Activated CD8-positive, alpha-beta memory T cell treated with anti-CD3 and anti-CD28 coated beads, Interleukin-2, amount 50 U/mL, for 4 hours (primary cell): ENCODE measurements around the gene CDC42SE2.

Experiments used
- DNase-seq: peaks from one replicate; pipeline ENCODE4 v3.0.0-alpha.2; 2020

Gene CDC42SE2

DNA sequence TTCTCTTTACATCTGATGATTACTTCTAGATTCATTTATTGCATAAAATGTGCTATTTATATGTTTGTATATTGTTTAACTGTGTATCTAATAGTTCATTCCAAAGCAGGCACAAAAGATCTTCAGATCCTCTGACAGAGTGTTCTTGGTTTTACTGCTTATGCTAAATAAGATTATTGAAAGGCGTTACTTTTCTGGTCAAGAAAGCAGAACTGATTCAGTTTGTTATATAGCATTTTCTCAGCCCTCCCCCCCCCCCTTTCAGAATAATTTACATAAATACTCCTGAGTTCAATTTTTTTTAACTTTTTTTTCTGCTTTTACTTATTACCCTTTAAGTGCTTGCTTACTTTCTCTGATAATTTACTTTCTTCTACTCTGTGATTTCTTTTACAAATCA is 15.4 kb downstream of the CDC42SE2 start:
- no peak for DNase-seq

DNA sequence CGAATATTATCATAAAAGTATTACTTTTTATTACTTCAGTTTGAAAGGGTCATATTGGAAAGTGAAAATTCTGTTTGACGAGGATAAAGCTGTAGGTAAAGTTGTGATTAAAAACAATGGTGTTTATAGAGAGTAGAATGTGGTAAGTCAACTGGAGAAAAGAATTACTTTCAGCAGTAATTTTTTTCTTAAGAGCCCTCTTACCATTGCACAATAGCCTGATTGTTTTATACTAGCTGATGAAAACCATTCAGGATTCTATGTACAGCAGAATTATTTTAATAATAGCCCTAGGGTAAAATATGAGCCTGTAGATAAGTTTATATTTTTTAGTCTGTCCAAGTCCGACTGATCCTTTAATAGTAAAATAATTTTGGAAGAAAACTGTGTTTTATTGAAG is 16.6 kb downstream of the CDC42SE2 start:
- no peak for DNase-seq

DNA sequence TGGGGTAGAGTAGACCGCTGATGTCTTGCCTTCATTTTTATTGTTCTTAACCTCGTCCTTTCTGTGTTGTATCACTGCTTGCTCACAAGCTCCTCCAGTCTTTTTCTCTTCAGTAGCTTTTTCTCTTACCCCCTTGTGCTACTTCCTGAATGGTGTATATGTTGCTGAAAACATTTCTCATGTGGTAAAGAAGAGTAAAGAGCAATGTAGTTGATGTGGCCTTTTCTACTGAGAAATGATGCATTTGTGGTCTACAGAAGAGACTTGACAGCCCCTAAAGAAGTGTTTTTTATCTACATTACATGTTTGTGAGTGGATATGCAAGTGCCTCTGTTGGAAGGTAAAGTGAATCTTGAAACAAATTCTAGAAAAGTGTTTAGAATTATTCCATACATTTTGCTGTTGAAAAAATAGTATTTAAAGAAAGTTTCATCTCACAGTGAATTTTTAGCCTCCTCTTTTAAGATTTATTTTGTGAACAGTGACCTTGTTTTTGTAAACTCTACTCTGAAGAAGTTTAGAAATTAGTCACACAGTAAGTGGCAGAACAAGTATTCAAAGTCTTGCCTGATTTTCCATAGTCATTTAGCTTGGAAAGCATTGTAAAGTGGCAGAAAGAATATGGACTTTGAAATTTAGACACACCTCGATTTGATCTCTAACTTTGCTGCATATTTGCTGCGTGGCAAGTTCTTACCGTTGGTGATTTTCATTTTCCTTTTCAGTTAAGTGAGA is 17.4 kb downstream of the CDC42SE2 start:
- DNase-seq, result no peak

DNA sequence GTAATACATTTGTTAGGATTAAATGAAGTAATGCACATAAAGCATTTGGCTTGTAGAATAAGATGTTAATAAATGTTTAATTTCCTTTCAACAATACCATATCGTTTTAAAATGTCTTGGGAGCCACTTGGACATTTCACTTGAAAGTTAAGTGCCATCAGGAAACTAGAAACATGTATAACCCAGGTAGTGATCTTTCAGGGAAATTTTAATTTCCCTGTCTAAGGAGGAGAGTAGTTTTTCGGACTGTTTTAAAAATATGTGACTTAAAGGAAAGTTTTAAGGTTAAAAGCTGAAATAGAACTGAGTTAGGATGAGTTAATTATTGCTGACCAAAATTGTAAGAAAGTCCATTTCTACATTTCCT is 18.0 kb downstream of the CDC42SE2 start:
- DNase-seq, result no peak

DNA sequence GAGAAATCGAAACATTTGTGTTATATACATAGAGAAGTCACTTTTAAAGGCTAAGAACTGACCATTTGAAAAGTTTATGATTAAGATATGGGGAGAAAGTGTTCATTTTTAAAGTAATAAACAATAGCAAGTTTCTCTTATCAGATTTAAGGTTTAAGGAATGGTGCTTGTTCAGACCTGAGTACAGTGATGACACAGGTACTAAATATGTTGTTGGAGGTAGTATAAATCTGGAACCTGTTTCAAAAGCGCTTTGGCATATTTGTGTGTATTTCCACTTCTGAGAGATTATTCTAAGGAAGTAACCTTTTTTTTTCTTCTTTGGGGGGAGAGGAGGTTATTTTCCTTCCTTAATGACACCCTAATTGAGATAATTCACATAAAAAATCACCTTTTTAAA is 18.4 kb downstream of the CDC42SE2 start:
- no peak for DNase-seq

DNA sequence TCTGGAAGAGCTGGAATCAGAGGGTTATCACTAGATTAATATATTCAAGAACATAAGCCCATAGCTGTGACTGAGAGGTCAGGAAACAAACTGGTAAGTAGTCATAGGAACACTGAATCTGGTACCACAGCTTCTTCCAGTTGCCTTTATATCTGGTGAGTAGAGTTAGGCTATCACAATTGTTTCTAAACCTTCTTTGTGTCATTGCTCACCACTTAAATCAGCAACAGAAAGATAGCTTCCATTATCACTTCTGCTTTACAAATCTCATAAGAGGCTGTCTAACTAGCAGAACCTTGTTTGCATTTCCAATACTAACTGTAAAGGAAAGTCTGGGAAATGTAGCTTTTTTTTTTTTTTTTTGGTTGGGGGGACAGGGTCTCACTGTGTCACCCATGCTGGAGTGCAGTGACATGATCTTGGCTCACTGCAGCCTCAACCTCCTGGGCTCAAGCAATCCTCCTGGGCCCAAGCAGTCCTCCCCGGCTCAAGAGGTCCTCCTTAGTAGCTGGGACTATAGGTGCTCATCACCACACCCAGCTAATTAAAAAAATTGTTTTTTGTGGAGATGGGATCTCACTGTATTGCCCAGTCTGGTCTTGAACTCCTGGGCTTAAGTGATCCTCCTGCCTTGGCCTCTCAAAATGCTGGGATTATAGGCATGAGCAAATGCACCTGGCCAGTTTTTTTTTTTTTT is 22.0 kb downstream of the CDC42SE2 start:
- no peak for DNase-seq

DNA sequence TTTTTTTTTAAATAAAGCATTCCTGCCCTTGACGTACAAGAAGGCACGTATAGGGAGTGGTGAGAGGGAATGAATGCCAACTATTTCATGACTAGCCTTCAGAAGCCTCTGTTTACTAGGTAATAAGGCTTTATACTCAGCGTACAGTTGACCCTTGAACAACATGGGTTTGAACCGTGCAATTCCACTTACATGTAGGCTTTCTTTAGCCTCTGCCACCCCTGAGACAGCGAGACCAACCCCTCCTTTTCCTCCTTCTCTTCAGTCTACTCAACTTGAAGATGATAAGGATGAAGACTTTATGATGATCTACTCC is 22.5 kb downstream of the CDC42SE2 start:
- DNase-seq, result no peak

DNA sequence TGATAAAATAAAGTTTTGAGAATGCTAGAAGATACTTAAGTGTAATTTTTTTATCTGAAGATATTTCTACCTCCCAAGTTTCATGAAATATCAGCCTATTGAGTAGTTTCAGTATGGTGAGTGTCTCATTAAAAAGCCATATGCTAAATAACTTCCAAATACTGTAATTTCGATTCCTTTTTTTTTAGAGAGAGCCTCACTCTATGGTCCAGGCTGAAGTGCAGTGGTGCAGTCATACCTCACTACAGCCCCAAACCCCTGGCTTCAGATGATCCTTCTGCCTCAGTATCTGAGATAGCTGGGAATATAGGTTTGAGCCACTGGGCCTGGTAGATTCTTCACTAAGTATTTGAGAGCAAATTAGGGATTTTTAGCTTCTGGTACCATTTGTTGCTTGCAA is 24.5 kb downstream of the CDC42SE2 start:
- DNase-seq, result no peak

DNA sequence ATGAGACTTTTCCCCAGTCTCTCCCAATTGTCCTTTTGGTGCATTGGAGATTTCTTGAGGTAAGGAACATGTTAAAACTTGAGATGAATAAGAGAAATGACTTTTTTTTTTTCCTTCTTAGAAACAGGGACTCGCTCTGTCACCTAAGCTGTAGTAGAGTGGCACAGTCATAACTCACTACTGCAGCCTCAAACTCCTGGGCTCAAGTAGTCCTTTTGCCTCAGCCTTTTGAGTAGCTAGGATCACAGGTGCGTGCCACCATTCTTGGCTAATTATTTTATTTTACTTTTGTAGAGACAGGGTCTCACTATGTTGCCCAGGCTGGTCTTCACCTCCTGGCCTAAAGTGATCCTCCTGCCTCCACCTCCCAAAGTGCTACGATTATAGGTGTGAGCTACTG is 25.9 kb downstream of the CDC42SE2 start:
- DNase-seq, result no peak

DNA sequence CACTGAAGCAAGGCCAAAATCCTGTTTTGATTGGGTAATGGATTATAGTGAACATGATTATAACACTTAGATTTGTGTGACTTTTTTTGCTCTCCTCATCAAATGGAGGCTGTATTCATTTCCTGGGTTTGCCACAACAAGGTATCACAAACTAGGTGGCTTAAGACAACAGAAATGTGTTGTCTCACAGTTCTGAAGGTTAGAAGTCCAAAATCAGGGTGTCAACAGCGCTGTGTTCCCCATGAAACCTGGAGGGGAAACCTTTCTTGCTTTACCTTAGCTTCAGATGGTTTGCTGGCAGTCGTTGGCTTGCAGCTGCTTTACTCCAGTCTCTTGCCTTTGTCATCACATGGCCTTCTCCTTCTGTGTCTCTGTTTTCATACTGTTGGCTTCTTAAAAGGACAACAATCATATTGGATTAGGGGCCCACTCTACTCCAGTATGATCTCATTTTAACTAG is 32.4 kb downstream of the CDC42SE2 start:
- DNase-seq, result no peak

DNA sequence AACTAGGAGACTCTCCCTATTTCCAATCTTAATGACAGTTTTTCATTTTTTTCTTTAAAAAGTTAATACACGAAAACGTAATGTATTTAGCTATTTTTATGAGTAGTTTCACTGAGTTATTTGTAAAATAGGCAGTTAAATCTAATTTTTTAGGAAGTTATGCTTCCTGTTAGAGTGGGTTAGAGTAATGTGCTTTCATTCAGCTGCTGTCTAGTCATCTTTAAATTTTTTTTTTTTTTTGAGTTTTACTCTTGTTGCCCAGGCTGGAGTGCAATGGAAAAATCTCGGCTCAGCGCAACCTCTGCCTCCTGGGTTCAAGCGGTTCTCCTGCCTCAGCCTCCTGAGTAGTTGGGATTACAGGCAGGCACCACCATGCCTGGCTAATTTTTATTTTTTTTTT is 34.0 kb downstream of the CDC42SE2 start:
- no peak for DNase-seq

DNA sequence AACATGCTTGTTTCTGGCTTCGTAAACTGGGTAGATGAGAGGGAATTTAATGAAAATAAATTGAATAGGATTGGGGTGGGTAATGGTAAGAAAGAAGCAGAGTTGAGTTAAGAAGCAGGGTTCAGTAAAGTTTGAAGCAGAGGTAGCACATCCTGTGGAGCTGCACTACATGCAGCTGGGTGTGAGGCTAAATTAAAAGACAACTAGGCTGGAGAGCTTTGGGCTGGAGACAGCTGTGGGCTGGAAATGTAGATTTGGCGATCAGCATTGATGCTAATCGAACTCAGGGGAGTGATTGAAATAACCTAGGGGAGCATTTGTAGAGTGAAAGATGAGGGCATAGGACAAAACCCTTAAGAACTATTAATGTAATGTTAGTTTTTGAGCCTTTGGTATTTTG is 35.6 kb downstream of the CDC42SE2 start:
- no peak for DNase-seq

DNA sequence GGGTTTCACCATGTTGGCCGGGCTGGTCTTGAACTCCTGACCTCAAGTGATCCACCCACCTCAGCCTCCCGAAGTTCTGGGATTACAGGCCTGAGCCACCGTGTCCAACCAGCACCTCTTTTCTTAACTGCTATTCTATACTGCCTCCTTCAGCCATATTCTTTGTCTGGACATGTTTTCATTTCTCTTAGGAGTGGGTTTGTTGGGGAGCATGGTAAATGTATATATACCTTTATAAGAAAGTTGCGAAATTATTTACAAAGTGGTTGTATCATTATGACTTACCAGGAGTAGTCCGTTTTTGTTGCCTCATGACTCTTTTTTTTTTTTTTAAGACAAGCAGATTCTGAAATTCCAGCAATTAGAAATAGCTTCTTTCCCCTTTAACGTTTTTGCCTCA is 38.7 kb downstream of the CDC42SE2 start:
- no peak for DNase-seq

DNA sequence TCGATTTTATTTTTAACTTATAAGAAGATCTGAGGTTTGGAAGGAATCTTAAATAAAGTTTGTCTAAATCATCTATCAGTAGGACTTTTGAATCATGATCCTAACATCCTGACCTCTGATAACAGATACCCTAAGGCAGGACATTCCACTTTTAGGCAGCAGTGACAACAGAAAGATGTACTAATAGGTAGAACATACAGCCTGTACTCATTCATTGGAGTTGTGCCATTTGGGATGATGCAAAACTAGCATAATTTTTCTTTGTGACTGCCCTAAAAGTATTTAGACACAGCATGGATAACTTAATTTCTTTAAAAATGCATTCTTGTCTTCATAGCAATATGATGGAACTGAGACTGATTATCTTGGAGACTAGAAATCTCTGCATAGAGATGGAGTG is 39.7 kb downstream of the CDC42SE2 start:
- no peak for DNase-seq

DNA sequence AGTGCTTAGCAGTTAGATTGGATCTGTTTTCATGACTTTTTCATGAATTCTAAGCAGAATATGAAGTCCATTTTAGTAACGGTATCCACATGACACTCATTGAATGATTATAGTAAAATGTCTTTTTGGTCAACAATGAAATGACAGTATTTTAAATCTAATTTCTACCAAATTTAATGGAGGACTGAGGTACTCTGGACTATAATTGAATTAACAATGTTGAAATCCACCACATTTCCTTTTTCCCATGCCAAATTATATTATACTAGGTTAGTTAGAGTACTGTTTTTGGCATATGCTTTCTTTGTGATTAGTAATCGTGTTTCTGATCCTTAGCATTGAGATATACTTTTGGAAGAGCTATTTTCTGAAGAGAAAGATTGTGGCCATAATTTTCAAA is 40.6 kb downstream of the CDC42SE2 start:
- DNase-seq, result no peak

DNA sequence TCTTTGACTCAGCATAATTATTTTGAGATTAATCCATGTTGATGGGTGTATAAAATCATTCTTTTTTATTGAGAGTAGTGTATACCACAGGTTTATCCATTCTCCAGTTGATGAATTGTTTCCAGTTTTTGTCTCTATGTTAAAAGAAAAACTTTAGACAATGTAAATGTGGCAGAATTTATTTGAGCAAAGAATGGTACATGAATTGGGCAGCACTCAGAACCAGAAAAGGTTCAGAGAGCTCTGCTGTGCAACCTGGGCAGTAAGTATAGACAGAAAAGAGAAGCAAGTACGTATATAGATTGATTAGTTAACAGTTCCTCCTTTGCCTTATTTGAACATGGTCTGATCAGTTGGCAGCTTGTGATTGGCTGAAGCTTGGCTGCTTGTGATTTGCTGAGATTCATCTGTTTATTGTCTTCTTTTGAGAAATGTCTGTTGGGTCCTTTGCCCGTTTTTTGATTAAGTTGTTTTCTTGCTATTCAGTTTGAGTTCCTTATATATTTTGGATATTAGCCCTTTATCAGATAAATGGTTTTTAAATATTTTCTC is 41.4 kb downstream of the CDC42SE2 start:
- no peak for DNase-seq

DNA sequence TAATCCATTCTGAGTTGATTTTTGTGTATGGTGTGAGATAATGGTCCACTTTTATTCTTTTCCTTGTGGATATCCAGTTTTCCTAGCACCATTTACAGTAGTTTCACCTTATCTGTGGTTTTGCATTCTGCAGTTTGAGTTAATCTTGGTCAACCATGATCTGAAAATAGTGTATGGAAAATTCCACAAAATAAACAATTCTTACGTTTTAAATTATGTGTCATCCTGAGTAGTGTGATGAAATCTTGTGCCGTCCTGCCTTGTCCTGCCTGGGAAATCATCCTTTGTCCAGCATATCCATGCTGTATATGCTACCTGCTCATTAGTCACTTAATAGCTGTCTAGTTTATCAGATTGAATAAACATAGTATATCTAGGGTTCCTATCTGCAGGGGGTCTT is 42.1 kb downstream of the CDC42SE2 start:
- no peak for DNase-seq

DNA sequence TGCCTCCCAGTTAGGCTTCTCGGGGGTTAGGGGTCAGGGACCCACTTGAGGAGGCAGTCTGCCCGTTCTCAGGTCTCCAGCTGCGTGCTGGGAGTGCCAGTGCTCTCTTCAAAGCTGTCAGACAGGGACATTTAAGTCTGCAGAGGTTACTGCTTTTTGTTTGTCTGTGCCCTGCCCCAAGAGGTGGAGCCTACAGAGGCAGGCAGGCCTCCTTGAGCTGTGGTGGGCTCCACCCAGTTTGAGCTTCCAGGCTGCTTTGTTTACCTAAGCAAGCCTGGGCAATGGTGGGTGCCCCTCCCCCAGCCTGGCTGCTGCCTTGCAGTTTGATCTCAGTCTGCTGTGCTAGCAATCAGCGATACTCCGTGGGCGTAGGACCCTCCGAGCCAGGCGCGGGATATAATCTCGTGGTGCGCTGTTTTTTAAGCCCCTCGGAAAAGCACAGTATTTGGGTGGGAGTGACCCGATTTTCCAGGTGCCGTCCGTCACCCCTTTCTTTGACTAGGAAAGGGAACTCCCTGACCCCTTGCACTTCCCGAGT is 48.5 kb downstream of the CDC42SE2 start:
- peak; percentile 51 for DNase-seq

DNA sequence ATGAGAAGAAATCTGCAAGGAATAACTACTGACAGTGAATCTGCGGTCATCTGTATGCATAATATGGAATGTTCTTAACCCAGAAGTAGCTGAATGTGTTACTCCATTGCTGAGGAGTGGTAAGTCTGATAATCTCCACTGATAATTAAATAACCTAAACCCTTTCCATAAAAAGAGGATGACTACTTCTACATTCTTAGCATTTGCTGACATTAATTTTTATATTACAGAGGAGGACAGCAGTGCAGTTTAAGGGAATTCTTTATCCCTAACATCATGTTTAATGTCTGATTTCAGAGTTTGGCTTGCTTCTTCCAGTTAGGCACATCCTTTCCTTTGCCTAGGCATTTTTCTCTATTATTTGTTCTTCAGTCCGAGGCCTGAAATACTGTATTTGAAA is 52.2 kb downstream of the CDC42SE2 start:
- DNase-seq, result no peak

DNA sequence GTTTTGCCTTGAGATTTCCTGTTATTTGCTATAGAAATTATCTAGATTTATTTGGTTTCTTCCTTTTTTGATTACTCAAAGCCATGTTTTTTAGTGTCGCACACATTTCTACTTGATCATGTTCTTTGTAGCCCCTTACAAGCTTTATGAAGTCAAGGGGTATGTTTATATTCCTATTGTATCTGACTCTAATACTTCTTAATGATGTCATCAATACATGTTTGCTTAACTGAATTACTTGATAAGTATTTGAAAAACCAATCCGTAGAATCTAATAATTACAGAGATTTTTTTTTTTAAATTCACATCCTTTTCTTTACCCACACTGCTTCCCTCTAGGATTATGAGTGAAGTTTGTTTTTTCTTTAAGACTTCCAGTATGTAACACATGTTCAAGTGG is 53.0 kb downstream of the CDC42SE2 start:
- DNase-seq, result no peak

DNA sequence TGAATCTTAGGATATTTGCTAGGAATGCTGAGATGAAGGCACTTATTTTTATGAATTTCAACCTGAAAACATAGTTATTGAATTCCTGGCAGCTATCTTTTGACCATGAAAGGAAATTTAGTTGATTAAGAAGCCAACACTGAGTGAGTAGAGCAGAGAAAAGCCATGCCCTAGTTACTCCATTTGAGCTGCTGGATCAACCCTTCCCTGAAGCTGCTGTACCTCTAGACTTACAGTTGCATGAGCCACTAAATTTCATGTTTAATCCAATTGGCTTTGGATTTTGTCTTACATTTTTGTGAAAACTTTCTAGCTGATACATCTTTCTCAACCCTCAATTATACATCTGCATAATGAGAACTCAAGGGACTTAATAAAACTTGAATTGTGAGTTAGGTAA is 54.6 kb downstream of the CDC42SE2 start:
- no peak for DNase-seq

DNA sequence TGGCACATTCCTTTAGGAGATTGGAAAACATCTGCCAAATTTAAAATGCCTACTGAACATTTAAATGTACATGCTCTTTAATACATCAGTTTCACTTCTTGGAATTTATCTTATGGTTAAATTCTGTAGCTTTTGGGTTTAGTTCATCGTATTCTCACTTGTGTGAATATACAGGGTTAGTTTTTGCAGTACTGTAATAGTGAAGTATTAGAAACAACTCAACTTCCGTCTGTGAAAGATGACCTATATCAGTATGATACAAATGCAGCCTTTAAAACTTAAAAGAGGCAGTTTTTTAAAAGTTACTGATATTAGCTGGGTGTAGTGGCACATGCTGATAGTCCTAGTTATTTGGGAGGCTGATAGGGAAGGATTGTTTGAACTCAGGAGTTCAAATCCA is 57.2 kb downstream of the CDC42SE2 start:
- no peak for DNase-seq

DNA sequence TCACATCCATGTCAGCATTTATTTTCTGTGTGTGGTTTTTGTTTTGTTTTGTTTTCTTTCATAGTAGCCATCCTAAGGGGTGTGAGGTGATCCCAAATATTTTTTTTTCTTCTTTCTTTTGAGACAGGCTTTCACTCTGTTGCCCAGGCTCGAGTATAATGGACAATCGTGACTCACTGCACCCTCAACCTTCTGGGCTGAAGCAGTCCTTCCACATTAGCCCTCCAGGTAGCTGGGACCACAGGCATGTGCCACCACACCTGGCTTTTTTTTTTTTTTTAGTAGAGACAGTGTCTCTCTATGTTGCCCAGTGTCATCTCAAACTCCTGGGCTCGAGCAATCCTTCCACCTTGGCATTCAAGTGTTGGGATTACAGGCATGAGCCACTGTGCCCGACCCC is 59.1 kb downstream of the CDC42SE2 start:
- DNase-seq, result no peak

DNA sequence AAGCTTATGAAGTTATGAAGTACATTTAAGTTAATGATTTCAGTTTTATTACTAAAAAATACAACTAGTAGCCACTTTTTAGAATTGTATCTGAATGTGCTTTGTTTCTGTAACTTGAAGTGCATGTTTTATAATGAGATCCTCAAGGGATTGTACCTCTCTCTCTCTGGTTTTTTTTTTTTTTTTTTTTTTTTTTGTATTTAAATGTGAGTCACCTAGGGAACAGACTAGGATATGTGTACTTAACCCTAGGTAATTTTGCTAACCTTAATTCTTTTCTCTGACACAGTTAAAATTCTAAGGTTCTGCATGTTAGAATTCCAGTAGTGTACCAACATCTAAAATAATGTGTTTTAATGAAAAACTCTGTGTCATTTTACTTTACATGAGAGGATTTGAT is 59.5 kb downstream of the CDC42SE2 start:
- no peak for DNase-seq

DNA sequence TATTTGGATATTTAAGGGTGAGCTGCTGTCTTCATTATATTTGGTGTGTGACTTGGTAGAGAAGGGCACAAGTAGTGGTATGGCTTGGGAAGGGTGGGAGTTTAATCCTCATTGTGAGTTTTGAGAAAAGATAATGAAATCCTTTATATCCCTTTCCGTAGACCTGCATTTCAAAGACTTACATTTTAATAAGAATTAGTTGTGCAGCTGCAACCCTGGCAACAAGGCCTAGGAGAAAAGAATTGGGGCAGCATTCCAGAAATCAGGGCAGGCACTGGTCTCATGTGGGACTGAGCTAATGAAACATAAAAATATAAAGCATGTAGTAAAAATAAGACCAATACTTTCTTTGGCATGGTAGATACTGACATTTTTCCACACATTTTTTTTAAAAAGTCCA is 60.5 kb downstream of the CDC42SE2 start:
- DNase-seq, result no peak
